ENCODE measurements around the gene LRRC25. TPM values are rescaled to one million over a fixed set of nuclear protein-coding genes. Genes with fewer than 3 reads are reported as not detected.

The LRRC25 gene
- total RNA-seq, 2 donors from 2014 or later, result 6.8 to 16.8 TPM

GRCh38 chr19:18427743-18428113 lies 30.3 kb upstream of the LRRC25 start:
- no peak for DNase-seq (ENCODE audit: low spot score)
- intact Hi-C loops (cut with DNase I), result no loop called here

GRCh38 chr19:18427080-18427742 lies 29.8 kb upstream of the LRRC25 start:
- intact Hi-C loops (cut with DNase I), result no loop called here
- DNase-seq (ENCODE audit: low spot score), result no peak

GRCh38 chr19:18426416-18426767 lies 29.0 kb upstream of the LRRC25 start:
- no peak for DNase-seq (ENCODE audit: low spot score)
- intact Hi-C loops (cut with DNase I), result no loop called here

- peak; percentile 91 for DNase-seq (ENCODE audit: low spot score)
- intact Hi-C loops (cut with DNase I), result no loop called here
Measured at GRCh38 chr19:18425515-18426415, 28.3 kb upstream of the LRRC25 start.

GRCh38 chr19:18424890-18425514 lies 27.6 kb upstream of the LRRC25 start:
- no peak for DNase-seq (ENCODE audit: low spot score)
- intact Hi-C loops (cut with DNase I), result no loop called here

GRCh38 chr19:18424122-18424889 lies 26.9 kb upstream of the LRRC25 start:
- no peak for DNase-seq (ENCODE audit: low spot score)
- intact Hi-C loops (cut with DNase I), result no loop called here

- no peak for DNase-seq (ENCODE audit: low spot score)
- intact Hi-C loops (cut with DNase I), result no loop called here
Measured at GRCh38 chr19:18423258-18424020, 26.0 kb upstream of the LRRC25 start.

GRCh38 chr19:18422530-18423191 lies 25.2 kb upstream of the LRRC25 start:
- intact Hi-C loops (cut with DNase I), result no loop called here
- DNase-seq (ENCODE audit: low spot score), result no peak

- no peak for DNase-seq (ENCODE audit: low spot score)
- intact Hi-C loops (cut with DNase I), result loop anchor here in 1 of 2 donors (1.0 kb wide), 1 partner anchor 49 kb away; no protein-coding TSS in a partner anchor
Measured at GRCh38 chr19:18421371-18421959, 24.0 kb upstream of the LRRC25 start.

- intact Hi-C loops (cut with DNase I), result loop anchor here in 1 of 2 donors (1.0 kb wide), 1 partner anchor 49 kb away; no protein-coding TSS in a partner anchor
- no peak for DNase-seq (ENCODE audit: low spot score)
Measured at GRCh38 chr19:18420930-18421329, 23.5 kb upstream of the LRRC25 start.

- intact Hi-C loops (cut with DNase I), result loop anchor here in 1 of 2 donors (10.0 kb wide), 2 partner anchors 145 to 955 kb away; partner anchors contain the start of genes IQCN and NXNL1
- no peak for DNase-seq (ENCODE audit: low spot score)
Measured at GRCh38 chr19:18419699-18420460, 22.5 kb upstream of the LRRC25 start.

GRCh38 chr19:18419195-18419698 lies 21.8 kb upstream of the LRRC25 start, which contains the start of gene SSBP4:
Gene SSBP4 (plus strand): TSS chr19:18419398. CDS start chr19:18419649, 251 bp downstream.
- DNase-seq (ENCODE audit: low spot score), result peak; percentile 88

GRCh38 chr19:18418483-18419194 lies 21.2 kb upstream of the LRRC25 start:
- intact Hi-C loops (cut with DNase I), result loop anchor here in 1 of 2 donors (10.0 kb wide), 2 partner anchors 144 to 954 kb away; partner anchors contain the start of genes IQCN and NXNL1
- peak; percentile 87 for DNase-seq (ENCODE audit: low spot score)

More at GRCh38 chr19:18419195-18419698, 21.8 kb upstream of the LRRC25 start, which contains the start of gene SSBP4:
- intact Hi-C loops (cut with DNase I), result loop anchor here in 1 of 2 donors (10.0 kb wide), 2 partner anchors 144 to 954 kb away; partner anchors contain the start of genes IQCN and NXNL1

GRCh38 chr19:18418029-18418482 lies 20.6 kb upstream of the LRRC25 start:
- intact Hi-C loops (cut with DNase I), result loop anchor here in 1 of 2 donors (10.0 kb wide), 2 partner anchors 143 to 953 kb away; partner anchors contain the start of genes IQCN and NXNL1
- DNase-seq (ENCODE audit: low spot score), result no peak

- intact Hi-C loops (cut with DNase I), result loop anchor here in 1 of 2 donors (10.0 kb wide), 2 partner anchors 143 to 953 kb away; partner anchors contain the start of genes IQCN and NXNL1
- DNase-seq (ENCODE audit: low spot score), result peak; percentile 95
Measured at GRCh38 chr19:18417250-18418028, 20.0 kb upstream of the LRRC25 start.
